Type B pancreatic cell (in vitro differentiated cells): ENCODE measurements around the gene NUMB. TPM values are rescaled to one million over a fixed set of nuclear protein-coding genes. Genes with fewer than 3 reads are reported as not detected.

Source experiments
- DNase-seq: peaks from one replicate; pipeline ENCODE4 v3.0.0; 2021; ENCODE audit warnings: mixed read lengths; ENCODE audit not compliant: unreplicated experiment; ENCODE audit errors: extremely low spot score
- H3K27ac Mint-ChIP-seq: 2 replicates; pipeline ENCODE4 v1.8.0; 2021; ENCODE audit warnings: mild to moderate bottlenecking, mixed read lengths
- H3K27me3 Mint-ChIP-seq: 2 replicates; pipeline ENCODE4 v1.8.0; 2021; ENCODE audit warnings: mixed read lengths
- H3K36me3 Mint-ChIP-seq: 2 replicates; pipeline ENCODE4 v1.8.0; 2021; ENCODE audit warnings: mixed read lengths
- H3K4me1 Mint-ChIP-seq: one replicate; pipeline ENCODE4 v1.8.0; 2021; ENCODE audit warnings: mixed read lengths; ENCODE audit not compliant: unreplicated experiment
- H3K4me3 Mint-ChIP-seq: 2 replicates; pipeline ENCODE4 v1.8.0; 2021; ENCODE audit warnings: mild to moderate bottlenecking, mixed read lengths
- H3K9me3 Mint-ChIP-seq: 2 replicates; pipeline ENCODE4 v1.8.0; 2021; ENCODE audit warnings: mixed read lengths
- total RNA-seq: library from RNA; stranded (reverse); gene quantifications from 2 replicates; pipeline ENCODE4 v1.2.1, GENCODE V29; 2021; ENCODE audit warnings: low replicate concordance
- TF ChIP-seq, protein P1 (sequence below): fragments of 200-600 bp; sonication (generic); conservative IDR thresholded peaks from 2 replicates; pipeline ENCODE4 v1.5.0; 2021; ENCODE audit warnings: antibody characterized with exemption, mild to moderate bottlenecking

The NUMB gene
- total RNA-seq, 1 donor from 2014 or later, result 64.5 TPM

DNA sequence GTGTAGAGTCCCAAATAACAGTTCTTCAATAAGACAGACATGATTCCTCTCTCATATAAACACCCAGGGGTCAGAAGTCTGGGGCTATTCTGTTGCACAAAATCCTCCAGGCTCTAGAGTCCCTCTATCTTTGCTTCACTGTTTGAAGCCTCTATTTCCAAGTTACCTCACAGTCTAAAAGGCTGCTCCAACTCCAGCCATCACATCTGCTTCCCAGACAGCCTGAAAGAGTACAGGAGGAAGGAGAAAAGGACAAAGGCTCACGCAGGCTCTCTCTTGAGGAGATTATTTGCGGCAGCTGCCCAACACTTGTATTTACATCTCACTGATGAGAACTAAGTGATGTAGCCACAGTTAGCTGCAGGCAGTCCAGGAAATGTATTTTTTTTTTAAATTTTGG lies 214.6 kb downstream of the NUMB start:
- DNase-seq, result no peak
- H3K4me3 Mint-ChIP-seq, result no peak overlapping the region
- no peaks in the 10 kb centered on the region for H3K36me3 Mint-ChIP-seq
- H3K27me3 Mint-ChIP-seq, result peaks cover 61% of the 10 kb centered on the region
- no peak overlapping the region for H3K27ac Mint-ChIP-seq
- TF ChIP-seq, protein P1, sequence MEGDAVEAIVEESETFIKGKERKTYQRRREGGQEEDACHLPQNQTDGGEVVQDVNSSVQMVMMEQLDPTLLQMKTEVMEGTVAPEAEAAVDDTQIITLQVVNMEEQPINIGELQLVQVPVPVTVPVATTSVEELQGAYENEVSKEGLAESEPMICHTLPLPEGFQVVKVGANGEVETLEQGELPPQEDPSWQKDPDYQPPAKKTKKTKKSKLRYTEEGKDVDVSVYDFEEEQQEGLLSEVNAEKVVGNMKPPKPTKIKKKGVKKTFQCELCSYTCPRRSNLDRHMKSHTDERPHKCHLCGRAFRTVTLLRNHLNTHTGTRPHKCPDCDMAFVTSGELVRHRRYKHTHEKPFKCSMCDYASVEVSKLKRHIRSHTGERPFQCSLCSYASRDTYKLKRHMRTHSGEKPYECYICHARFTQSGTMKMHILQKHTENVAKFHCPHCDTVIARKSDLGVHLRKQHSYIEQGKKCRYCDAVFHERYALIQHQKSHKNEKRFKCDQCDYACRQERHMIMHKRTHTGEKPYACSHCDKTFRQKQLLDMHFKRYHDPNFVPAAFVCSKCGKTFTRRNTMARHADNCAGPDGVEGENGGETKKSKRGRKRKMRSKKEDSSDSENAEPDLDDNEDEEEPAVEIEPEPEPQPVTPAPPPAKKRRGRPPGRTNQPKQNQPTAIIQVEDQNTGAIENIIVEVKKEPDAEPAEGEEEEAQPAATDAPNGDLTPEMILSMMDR, result no peak
- H3K9me3 Mint-ChIP-seq, result no peaks in the 10 kb centered on the region
- H3K4me1 Mint-ChIP-seq, result peaks cover 8% of the 10 kb centered on the region

- Mint-ChIP-seq H3K27ac (no peak overlapping the region), H3K9me3 (no peaks in the 10 kb centered on the region), H3K4me3 (no peak overlapping the region), H3K27me3 (peaks cover 65% of the 10 kb centered on the region), H3K4me1 (peaks cover 12% of the 10 kb centered on the region), H3K36me3 (no peaks in the 10 kb centered on the region)
- DNase-seq, result no peak
- TF ChIP-seq, protein P1, result no peak
Observed at GRCh38 chr14:73243341-73243740, 215.0 kb downstream of the NUMB start.

- Mint-ChIP-seq H3K4me3 (no peak overlapping the region), H3K9me3 (no peaks in the 10 kb centered on the region), H3K36me3 (no peaks in the 10 kb centered on the region), H3K27me3 (peaks cover 66% of the 10 kb centered on the region), H3K4me1 (peaks cover 13% of the 10 kb centered on the region), H3K27ac (no peak overlapping the region)
- no peak for DNase-seq
- TF ChIP-seq, protein P1, result no peak
Observed at GRCh38 chr14:73242357-73242901, 215.9 kb downstream of the NUMB start.

DNA sequence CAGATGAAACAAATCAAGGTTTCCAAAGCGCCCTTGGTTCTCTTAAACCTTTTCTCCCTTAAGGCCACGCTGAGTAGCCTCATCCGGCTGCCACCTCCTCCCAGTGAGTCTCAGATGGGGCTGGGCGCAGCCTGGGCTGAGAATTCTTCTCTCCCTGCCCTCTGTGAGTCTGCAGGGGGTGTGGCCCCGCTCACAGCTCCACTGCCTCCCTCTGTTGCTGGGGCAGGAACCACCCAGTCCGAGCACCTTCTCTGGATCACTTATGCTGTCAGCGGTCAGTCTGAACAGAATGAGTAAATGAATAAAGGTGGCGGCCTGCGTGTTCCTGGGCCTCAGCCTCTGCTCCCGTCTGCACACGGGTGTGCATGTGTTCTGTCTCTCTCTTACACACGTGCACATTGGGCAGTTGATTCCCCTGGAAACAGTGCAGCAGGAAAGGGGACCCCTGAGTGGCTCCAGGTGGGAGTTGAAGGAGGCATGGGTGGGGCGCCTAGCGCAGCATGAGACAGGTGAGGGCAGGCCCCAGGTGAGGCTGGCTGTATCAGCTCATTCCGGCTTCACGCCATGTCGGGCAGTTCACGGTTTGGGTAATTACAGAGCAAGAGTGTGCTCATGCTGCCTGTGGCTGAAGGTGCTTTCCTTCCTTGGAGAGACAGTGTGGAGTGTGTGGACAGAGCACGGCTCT lies 216.7 kb downstream of the NUMB start:
- TF ChIP-seq, protein P1, result no peak
- Mint-ChIP-seq H3K27me3 (peaks cover 66% of the 10 kb centered on the region), H3K36me3 (no peaks in the 10 kb centered on the region), H3K4me1 (peaks cover 18% of the 10 kb centered on the region), H3K4me3 (peak overlapping the region; percentile 56), H3K9me3 (no peaks in the 10 kb centered on the region), H3K27ac (no peak overlapping the region)
- no peak for DNase-seq

DNA sequence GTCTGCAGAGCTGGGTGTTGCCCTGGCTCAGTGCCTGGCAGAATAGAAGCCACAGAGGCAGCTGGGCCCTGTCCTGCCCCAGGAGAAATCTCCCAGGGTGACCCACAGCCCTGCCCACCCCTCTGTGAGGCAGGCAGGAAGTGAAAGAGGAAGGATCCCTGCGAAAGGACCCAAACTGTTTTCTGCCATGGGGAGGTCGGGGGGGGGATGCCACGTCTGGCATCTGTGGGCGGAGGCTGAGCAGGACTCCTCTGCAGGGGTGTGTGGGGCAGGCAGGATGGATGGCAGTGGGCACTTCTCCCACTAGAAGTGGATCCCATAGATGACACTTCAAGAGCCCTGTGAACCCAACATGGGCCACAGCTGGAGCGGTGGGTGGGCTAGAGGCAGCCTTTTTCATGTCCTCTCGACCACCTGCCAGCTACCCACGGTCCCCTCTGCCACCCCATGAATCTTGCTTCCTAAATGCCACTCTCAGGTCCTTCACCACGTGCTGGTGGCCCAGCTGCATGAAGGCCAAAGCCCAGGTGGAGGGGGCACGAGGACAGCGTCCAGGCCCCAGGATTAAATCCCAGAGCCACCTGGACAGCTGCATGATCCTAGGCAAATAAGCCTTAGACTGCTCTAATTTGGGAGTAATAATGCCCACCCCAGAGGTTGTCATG lies 217.4 kb downstream of the NUMB start:
- Mint-ChIP-seq H3K27ac (no peak overlapping the region), H3K9me3 (no peaks in the 10 kb centered on the region), H3K36me3 (no peaks in the 10 kb centered on the region), H3K27me3 (peaks cover 70% of the 10 kb centered on the region), H3K4me3 (no peak overlapping the region), H3K4me1 (peaks cover 21% of the 10 kb centered on the region)
- DNase-seq, result no peak
- TF ChIP-seq, protein P1, result no peak
